SK-N-SH (cell line): Measurements from ENCODE around the gene TTC21B. TPM values are rescaled to one million over a fixed set of nuclear protein-coding genes. Genes with fewer than 3 reads are reported as not detected.

Source experiments
- CTCF ChIA-PET: fragments of 300-600, 350-600 bp; formaldehyde crosslinking; extraction: SDS; loops from one replicate; lab custom pipeline; 2021; lab: Yijun Ruan, JAX
- POLR2A ChIA-PET: fragments of 350-600 bp; sonication (Branson Sonifier 250); formaldehyde crosslinking; extraction: SDS; loops from one replicate; lab custom pipeline; 2020; ENCODE audit warnings: antibody characterized with exemption, inconsistent platforms; lab: Yijun Ruan, JAX
- DNase-seq: peaks from one replicate; pipeline ENCODE4 v3.0.0; 2012
- H2AFZ ChIP-seq: fragments of 200-600 bp; sonication (generic); 2 replicates; pipeline ENCODE4 v1.8.1; 2016; ENCODE audit warnings: antibody characterized with exemption, mild to moderate bottlenecking, low read depth
- H3F3A ChIP-seq: fragments of 200-600 bp; sonication (generic); replicated peaks from 2 replicates; pipeline ENCODE3; 2016; ENCODE audit warnings: antibody characterized with exemption, mild to moderate bottlenecking; ENCODE audit not compliant: insufficient read depth
- H3K27ac ChIP-seq, 2 experiments: fragments of 200-500 bp in 1 of 2; fragments of 200-600 bp in 1 of 2; sonication (Bioruptor generic) in 1 of 2; sonication (generic), shearing (Covaris generic) in 1 of 2; 2 replicates each; pipeline versions ENCODE4 v1.5.1 to v1.6.1; 2014 to 2016; ENCODE audit warnings: low read depth in 2 of 2, inconsistent platforms in 1 of 2, low read length in 1 of 2, mild to moderate bottlenecking in 1 of 2, mixed read lengths in 1 of 2
- H3K27me3 ChIP-seq: fragments of 200-600 bp; sonication (generic), shearing (Covaris generic); 2 replicates; pipeline ENCODE4 v1.6.1; 2016; ENCODE audit warnings: mixed run types; ENCODE audit not compliant: insufficient read depth
- H3K36me3 ChIP-seq, 2 experiments: fragments of 200-500 bp in 1 of 2; fragments of 200-600 bp in 1 of 2; sonication (Bioruptor generic) in 1 of 2; sonication (generic) in 1 of 2; replicated peaks in 1 of 2; 2 replicates each; pipeline versions ENCODE3 to v1.5.1; 2014 to 2016; ENCODE audit warnings: low read length in 1 of 2, mild to moderate bottlenecking in 1 of 2; ENCODE audit not compliant: insufficient read depth in 2 of 2, control insufficient read depth in 1 of 2
- H3K4me1 ChIP-seq, 2 experiments: fragments of 200-500 bp in 1 of 2; fragments of 200-600 bp in 1 of 2; sonication (Bioruptor generic) in 1 of 2; sonication (generic), shearing (Covaris generic) in 1 of 2; 2 replicates each; pipeline versions ENCODE4 v1.5.1 to v1.6.1; 2014 to 2016; ENCODE audit warnings: low read depth in 1 of 2, low read length in 1 of 2, mixed run types in 1 of 2; ENCODE audit not compliant: insufficient read depth in 2 of 2, control insufficient read depth in 1 of 2
- H3K4me2 ChIP-seq: fragments of 200-600 bp; sonication (generic), shearing (Covaris generic); 2 replicates; pipeline ENCODE4 v1.6.1; 2017; ENCODE audit warnings: mixed run types
- H3K4me3 ChIP-seq, 2 experiments: fragments of 200-500 bp in 1 of 2; fragments of 200-600 bp in 1 of 2; sonication (Bioruptor generic) in 1 of 2; sonication (generic), shearing (Covaris generic) in 1 of 2; 2 replicates each; pipeline versions ENCODE4 v1.5.1 to v1.8.1; 2014 to 2016; ENCODE audit warnings: low read depth in 2 of 2, inconsistent platforms in 1 of 2, low read length in 1 of 2, mild to moderate bottlenecking in 1 of 2, mixed read lengths in 1 of 2, moderate library complexity in 1 of 2
- H3K79me2 ChIP-seq: fragments of 200-600 bp; sonication (generic); 2 replicates; pipeline ENCODE4 v1.8.1; 2017; ENCODE audit warnings: mild to moderate bottlenecking; ENCODE audit not compliant: insufficient read depth
- H3K9ac ChIP-seq: fragments of 200-600 bp; sonication (generic); 2 replicates; pipeline ENCODE4 v1.6.1; 2017; ENCODE audit warnings: mixed run types
- H3K9me2 ChIP-seq: fragments of 200-600 bp; sonication (generic); 2 replicates; pipeline ENCODE4 v1.6.1; 2017; ENCODE audit warnings: mixed run types
- H3K9me3 ChIP-seq: fragments of 200-600 bp; sonication (generic); 2 replicates; pipeline ENCODE4 v1.6.1; 2017; ENCODE audit warnings: mixed run types, mild to moderate bottlenecking, moderate library complexity
- H4K20me1 ChIP-seq: fragments of 200-600 bp; sonication (generic); 2 replicates; pipeline ENCODE4 v1.6.1; 2017; ENCODE audit warnings: mild to moderate bottlenecking, mixed run types; ENCODE audit not compliant: insufficient read depth
- CHD2 ChIP-seq: fragments of 150-350 bp; IDR thresholded peaks from 2 replicates; pipeline ENCODE4 v1.6.1; 2018; ENCODE audit warnings: low read length; ENCODE audit not compliant: partially characterized antibody
- EP300 ChIP-seq, 2 experiments: IDR thresholded peaks; 2 replicates each; pipeline versions ENCODE4 v1.4.0 to v1.6.1; 2012; ENCODE audit warnings: borderline replicate concordance in 1 of 2, low read depth in 1 of 2, low read length in 1 of 2
- FOXJ3 ChIP-seq: sonication (generic); formaldehyde crosslinking; IDR thresholded peaks from 2 replicates; pipeline ENCODE4 v1.5.1; 2020; ENCODE audit warnings: mild to moderate bottlenecking, missing genetic modification reagents
- FOXM1 ChIP-seq: IDR thresholded peaks from 2 replicates; pipeline ENCODE4 v1.4.0; 2012; ENCODE audit warnings: low read depth, mild to moderate bottlenecking
- GABPA ChIP-seq: IDR thresholded peaks from 2 replicates; pipeline ENCODE4 v1.4.0; 2012; ENCODE audit warnings: low read depth, mild to moderate bottlenecking
- GATA2 ChIP-seq: sonication (generic); formaldehyde crosslinking; IDR thresholded peaks from 2 replicates; pipeline ENCODE4 v1.5.0; 2020; ENCODE audit warnings: mild to moderate bottlenecking, missing genetic modification reagents
- JUND ChIP-seq: IDR thresholded peaks from 2 replicates; pipeline ENCODE4 v1.4.0; 2012
- MAX ChIP-seq: IDR thresholded peaks from 2 replicates; pipeline ENCODE4 v1.4.0; 2012; ENCODE audit warnings: low read depth
- MEF2A ChIP-seq: IDR thresholded peaks from 2 replicates; pipeline ENCODE4 v1.4.0; 2012; ENCODE audit warnings: low read depth, borderline replicate concordance
- PBX3 ChIP-seq: IDR thresholded peaks from 2 replicates; pipeline ENCODE4; 2012
- RCOR1 ChIP-seq: fragments of 150-350 bp; IDR thresholded peaks from 2 replicates; pipeline ENCODE4 v1.6.1; 2017; ENCODE audit warnings: antibody characterized with exemption, low read length
- REST ChIP-seq: IDR thresholded peaks from 2 replicates; pipeline ENCODE4 v1.6.1; 2012; ENCODE audit warnings: mild to moderate bottlenecking, low read depth, low read length, moderate library complexity
- RFX5 ChIP-seq: IDR thresholded peaks from 2 replicates; pipeline ENCODE4 v1.6.1; 2012; ENCODE audit warnings: mild to moderate bottlenecking, improper control_type of control experiment, low read length
- RXRA ChIP-seq: IDR thresholded peaks from 2 replicates; pipeline ENCODE4 v1.4.0; 2012; ENCODE audit warnings: low read depth, mild to moderate bottlenecking, borderline replicate concordance
- SIN3A ChIP-seq: IDR thresholded peaks from 2 replicates; pipeline ENCODE4 v1.6.1; 2012; ENCODE audit warnings: low read depth, mild to moderate bottlenecking, low read length, moderate library complexity, borderline replicate concordance
- SMC3 ChIP-seq: IDR thresholded peaks from 2 replicates; pipeline ENCODE4 v1.6.1; 2012; ENCODE audit warnings: low read depth, low read length, improper control_type of control experiment
- TAF1 ChIP-seq: IDR thresholded peaks from 2 replicates; pipeline ENCODE4 v1.6.1; 2012; ENCODE audit warnings: low read depth, mild to moderate bottlenecking, low read length, moderate library complexity, borderline replicate concordance
- TEAD4 ChIP-seq: IDR thresholded peaks from 2 replicates; pipeline ENCODE4 v1.4.0; 2012; ENCODE audit warnings: mild to moderate bottlenecking, borderline replicate concordance; ENCODE audit not compliant: insufficient read depth
- USF1 ChIP-seq: IDR thresholded peaks from 2 replicates; pipeline ENCODE4 v1.4.0; 2012; ENCODE audit warnings: low read depth, borderline replicate concordance
- USF2 ChIP-seq: fragments of 150-350 bp; IDR thresholded peaks from 2 replicates; pipeline ENCODE4 v1.6.1; 2017; ENCODE audit warnings: antibody characterized with exemption, low read length, low read depth, borderline replicate concordance
- YY1 ChIP-seq: IDR thresholded peaks from 2 replicates; pipeline ENCODE4 v1.4.0; 2012; ENCODE audit warnings: low read depth, mild to moderate bottlenecking
- WGBS: methylation state at CpG from one replicate; pipeline ENCODE4 v1.1.6; 2017; ENCODE audit warnings: low lambda C conversion rate; 5-methylcytosine and 5-hydroxymethylcytosine counted together
- polyA plus RNA-seq, 3 experiments: library from polyadenylated mRNA; depleted of rRNA; stranded (reverse); fragments of >200 nt; gene quantifications; 2 replicates each; pipeline ENCODE4 v1.2.3, GENCODE V29; 2012

Gene TTC21B
- polyA plus RNA-seq, 1 of the 3 experiments (the other 2 are of a cell fraction): 10.1 TPM

- DNase-seq: peak; percentile 4
- Histone ChIP-seq H3K27ac (no peak overlapping the region; a peak in 1 of 4 replicates), H3K79me2 (no peaks in the 10 kb centered on the region), H4K20me1 (no peaks in the 10 kb centered on the region), H3K36me3 (no peaks in the 10 kb centered on the region)
- WGBS: 6% methylated on average over 1 of the region's 1 CpG
- TF ChIP-seq EP300 (IDR thresholded peaks at IDR 0.05; ENCODE audit: borderline replicate concordance in 1 of 2, low read depth in 1 of 2, low read length in 1 of 2) (peak in 1 of 2 experiments; percentile 16; a peak in 1 of 4 replicates), GATA2 (CRISPR knock-in tag) (0 out of 2 replicates have a peak, but pooled peaks have one; percentile 28), RXRA (no peak), REST (no peak), YY1 (no peak), CHD2 (no peak), RCOR1 (peak; percentile 44; the same call in 1 of the 2 replicates)
- TF ChIP-seq, all 33 proteins: peak for 3
- Histone ChIP-seq H3K9me2 (no peaks in the 10 kb centered on the region), H3F3A (no peaks in the 10 kb centered on the region), H3K4me3 (no peak overlapping the region), H3K4me1 (peaks cover 0 to 9% of the 10 kb centered on the region in 2 experiments; a peak in 2 of 4 replicates), H3K9ac (no peak overlapping the region), H3K27me3 (no peaks in the 10 kb centered on the region), H2AFZ (no peak overlapping the region), H3K9me3 (no peaks in the 10 kb centered on the region), H3K4me2 (no peak overlapping the region)
- POLR2A ChIA-PET: no interaction called here
- CTCF ChIA-PET: no interaction called here
Measured at GRCh38 chr2:165989851-165990250, 36.3 kb upstream of the TTC21B start.

GRCh38 chr2:165985120-165985519, 31.5 kb upstream of the TTC21B start:
- Histone ChIP-seq H3K4me3 (no peak overlapping the region), H3K79me2 (no peaks in the 10 kb centered on the region), H3F3A (no peaks in the 10 kb centered on the region), H3K9me3 (no peaks in the 10 kb centered on the region), H4K20me1 (no peaks in the 10 kb centered on the region), H3K27me3 (no peaks in the 10 kb centered on the region), H3K36me3 (no peaks in the 10 kb centered on the region), H3K9ac (no peak overlapping the region), H3K4me2 (no peak overlapping the region), H2AFZ (no peak overlapping the region), H3K9me2 (no peaks in the 10 kb centered on the region), H3K27ac (no peak overlapping the region), H3K4me1 (peaks cover 0 to 6% of the 10 kb centered on the region in 2 experiments; a peak in 1 of 4 replicates)
- no peak for DNase-seq
- ChIA-PET CTCF (no interaction called here), POLR2A (no interaction called here)
- TF ChIP-seq TAF1: no peak
- no peak for TF ChIP-seq FOXM1
- TF ChIP-seq GATA2 (CRISPR knock-in tag): no peak
- TF ChIP-seq SIN3A: no peak
- no peak for TF ChIP-seq RFX5
- no peak for TF ChIP-seq PBX3
- TF ChIP-seq GABPA: no peak
- no peak for TF ChIP-seq MEF2A
- no peak for TF ChIP-seq USF1
- no peak for TF ChIP-seq TEAD4
- no peak for TF ChIP-seq USF2
- TF ChIP-seq RCOR1: no peak
- no peak for TF ChIP-seq SMC3
- no peak for TF ChIP-seq FOXJ3 (CRISPR knock-in tag)
- TF ChIP-seq MAX: no peak
- TF ChIP-seq JUND: no peak
- TF ChIP-seq EP300 (IDR thresholded peaks at IDR 0.05; ENCODE audit: borderline replicate concordance in 1 of 2, low read depth in 1 of 2, low read length in 1 of 2): no peak
